Cardiac fibroblast (primary cell): ENCODE measurements around the gene HNRNPL.
"Not testable (repeated sequence)": the region's sequence is repeated elsewhere in the genome, so short reads cannot be mapped to it uniquely, and the experiment has no call there.

ENCODE experiments used
- DNase-seq, 2 donors: peaks; one replicate each; pipeline versions ENCODE4 v3.0.0 to v3.0.0-alpha.2; 2010; ENCODE audit warnings: low read depth in 2 of 2
- H3K4me3 ChIP-seq, 2 donors: replicated peaks in 1 of 2; 1 replicate in 1 of 2; 2 replicates in 1 of 2; pipeline ENCODE4 v1.5.1; 2011; ENCODE audit warnings: low read depth in 2 of 2, low read length in 2 of 2, mild to moderate bottlenecking in 2 of 2, moderate library complexity in 1 of 2
- CTCF ChIP-seq: IDR thresholded peaks from one replicate; pipeline ENCODE4 v1.5.1; 2011; ENCODE audit warnings: low read depth, mild to moderate bottlenecking, low read length, inconsistent platforms

Gene HNRNPL

GRCh38 chr19:38792250-38793111 is 57.3 kb downstream of the HNRNPL start:
- peak in 1 of 2 donors; percentile 44 for DNase-seq
- H3K4me3 ChIP-seq: no peak overlapping the region

GRCh38 chr19:38791451-38792064 is 58.2 kb downstream of the HNRNPL start:
- not testable (repeated sequence) for H3K4me3 ChIP-seq, DNase-seq

More at GRCh38 chr19:38792250-38793111, 57.3 kb downstream of the HNRNPL start:
- TF ChIP-seq CTCF: peak; percentile 27

GRCh38 chr19:38790507-38791403 is 59.0 kb downstream of the HNRNPL start:
- not testable (repeated sequence) for H3K4me3 ChIP-seq, DNase-seq

- no peak for DNase-seq
- TF ChIP-seq CTCF: no peak
- H3K4me3 ChIP-seq: no peak within 1 kb of the TSS
Observed at GRCh38 chr19:38788478-38789243, 61.1 kb downstream of the HNRNPL start, which contains the start of gene LGALS7B. LGALS7B (plus strand) TSS chr19:38789200; CDS start chr19:38789227, 27 bp downstream.

- TF ChIP-seq CTCF: no peak
- no peak for DNase-seq
- H3K4me3 ChIP-seq: no peak overlapping the region
Observed at GRCh38 chr19:38786572-38787265, 63.1 kb downstream of the HNRNPL start.
